ENCODE data around the gene SHROOM2.

The SHROOM2 gene

DNA sequence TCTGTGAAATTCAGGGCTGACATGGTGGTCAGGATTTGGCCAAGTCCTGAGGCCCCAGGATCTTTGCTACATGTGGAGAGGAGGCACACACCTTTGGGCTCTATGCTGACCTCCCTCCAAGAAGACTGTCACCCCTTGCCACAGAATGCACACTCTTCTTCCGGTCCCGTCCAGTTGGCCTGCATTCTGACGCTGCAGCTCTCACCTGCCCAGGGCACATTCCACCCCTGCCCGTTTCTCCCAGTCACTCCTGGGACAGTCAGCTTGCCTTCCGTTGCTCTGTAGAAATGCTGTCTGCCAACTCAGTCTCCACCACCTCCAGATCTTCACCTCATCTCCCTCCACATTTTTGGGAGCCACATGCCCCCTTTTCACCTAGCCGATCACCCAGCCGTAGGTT, 76.7 kb downstream of the SHROOM2 start:
- H3K9ac ChIP-seq (ENCODE audit: low read length), result no peak overlapping the region
- no peaks in the 10 kb centered on the region for H3K4me1 ChIP-seq (ENCODE audit: control insufficient read depth, insufficient read depth, low read length)
- H3K27ac ChIP-seq (ENCODE audit: low read depth, low read length), result no peak overlapping the region
- H3K4me3 ChIP-seq (ENCODE audit: low read length), result no peak overlapping the region
- no peaks in the 10 kb centered on the region for H3K36me3 ChIP-seq (ENCODE audit: control insufficient read depth, insufficient read depth, low read length)
- H3K27me3 ChIP-seq (ENCODE audit: control insufficient read depth, insufficient read depth, low read length), result no peaks in the 10 kb centered on the region

DNA sequence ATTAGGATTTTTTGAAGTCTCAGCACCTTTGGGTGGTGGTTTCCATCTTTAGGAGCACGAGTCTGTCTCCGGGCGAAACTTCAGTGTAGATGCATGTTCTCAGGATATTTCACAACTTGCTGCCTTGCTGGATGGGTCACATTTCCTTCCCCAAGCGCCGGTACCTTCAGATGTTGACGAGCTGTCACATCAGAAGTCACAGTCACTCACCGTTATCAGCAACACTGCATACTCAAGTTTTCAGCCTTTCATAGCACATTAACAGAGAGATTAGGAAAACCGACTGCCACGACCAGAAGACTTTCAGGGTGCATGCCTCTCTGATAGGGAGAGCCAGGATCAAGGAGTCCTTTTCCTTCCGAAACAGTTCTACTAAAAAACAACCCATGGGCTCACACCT, 77.8 kb downstream of the SHROOM2 start:
- Histone ChIP-seq H3K9ac (ENCODE audit: low read length) (no peak overlapping the region), H3K27me3 (ENCODE audit: control insufficient read depth, insufficient read depth, low read length) (no peaks in the 10 kb centered on the region), H3K4me3 (ENCODE audit: low read length) (no peak overlapping the region), H3K4me1 (ENCODE audit: control insufficient read depth, insufficient read depth, low read length) (no peaks in the 10 kb centered on the region), H3K27ac (ENCODE audit: low read depth, low read length) (no peak overlapping the region), H3K36me3 (ENCODE audit: control insufficient read depth, insufficient read depth, low read length) (no peaks in the 10 kb centered on the region)

DNA sequence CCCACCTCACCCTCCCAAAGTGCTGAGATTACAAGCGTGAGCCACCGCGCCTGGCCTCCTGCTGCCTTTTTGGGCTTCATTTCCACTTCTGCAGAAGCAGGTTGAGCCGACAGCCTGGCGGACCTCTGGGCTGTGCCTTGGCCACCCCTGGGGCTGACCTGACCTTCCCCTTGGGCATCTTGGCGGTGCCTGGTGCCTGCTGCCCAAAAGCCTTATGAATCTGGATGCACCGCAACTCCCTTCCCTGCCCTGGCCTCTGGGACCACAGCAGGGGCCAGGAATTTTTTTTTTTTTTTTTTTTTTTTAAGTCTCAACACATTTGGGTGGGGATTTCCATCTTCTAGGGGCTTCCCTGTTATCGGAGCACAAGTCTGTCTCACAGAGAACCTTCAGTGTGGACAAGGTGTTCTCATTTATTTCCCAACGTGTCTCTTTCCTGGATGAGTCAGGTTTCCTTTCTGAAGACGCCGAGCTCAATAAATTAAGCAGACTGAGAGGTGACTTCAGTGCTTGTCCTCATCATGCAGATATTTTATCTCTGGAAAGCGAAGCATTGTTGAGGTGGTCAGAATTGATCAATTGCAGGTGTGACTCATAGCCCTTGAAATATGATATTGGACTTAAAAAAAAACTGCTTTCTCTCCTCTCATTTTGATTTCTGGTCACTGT, 79.7 kb downstream of the SHROOM2 start:
- Histone ChIP-seq H3K36me3 (ENCODE audit: control insufficient read depth, insufficient read depth, low read length) (no peaks in the 10 kb centered on the region), H3K4me1 (ENCODE audit: control insufficient read depth, insufficient read depth, low read length) (no peaks in the 10 kb centered on the region), H3K27me3 (ENCODE audit: control insufficient read depth, insufficient read depth, low read length) (no peaks in the 10 kb centered on the region), H3K4me3 (ENCODE audit: low read length) (no peak overlapping the region), H3K27ac (ENCODE audit: low read depth, low read length) (no peak overlapping the region), H3K9ac (ENCODE audit: low read length) (no peak overlapping the region)

DNA sequence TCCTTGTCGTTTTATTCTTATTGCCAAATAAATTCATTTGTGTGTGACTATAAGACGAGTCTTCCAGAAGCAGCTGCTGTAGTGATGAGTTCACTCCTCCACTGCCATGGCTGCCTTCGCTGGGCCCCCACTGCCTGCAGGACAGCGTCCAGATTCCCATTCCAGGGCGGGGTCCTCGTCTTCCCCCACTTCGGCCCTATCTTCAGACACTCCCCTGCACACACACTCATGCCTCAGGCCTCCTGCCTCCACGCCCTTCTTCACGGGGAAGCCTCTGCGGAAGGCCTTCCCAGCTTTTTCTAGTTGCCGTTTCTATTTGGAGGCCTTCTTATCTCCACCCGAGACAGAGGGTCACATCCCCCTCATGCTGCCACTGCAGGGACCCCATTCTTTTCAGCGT, 80.4 kb downstream of the SHROOM2 start:
- no peaks in the 10 kb centered on the region for H3K36me3 ChIP-seq (ENCODE audit: control insufficient read depth, insufficient read depth, low read length)
- no peaks in the 10 kb centered on the region for H3K4me1 ChIP-seq (ENCODE audit: control insufficient read depth, insufficient read depth, low read length)
- H3K9ac ChIP-seq (ENCODE audit: low read length), result no peak overlapping the region
- no peaks in the 10 kb centered on the region for H3K27me3 ChIP-seq (ENCODE audit: control insufficient read depth, insufficient read depth, low read length)
- H3K4me3 ChIP-seq (ENCODE audit: low read length), result no peak overlapping the region
- H3K27ac ChIP-seq (ENCODE audit: low read depth, low read length), result no peak overlapping the region

DNA sequence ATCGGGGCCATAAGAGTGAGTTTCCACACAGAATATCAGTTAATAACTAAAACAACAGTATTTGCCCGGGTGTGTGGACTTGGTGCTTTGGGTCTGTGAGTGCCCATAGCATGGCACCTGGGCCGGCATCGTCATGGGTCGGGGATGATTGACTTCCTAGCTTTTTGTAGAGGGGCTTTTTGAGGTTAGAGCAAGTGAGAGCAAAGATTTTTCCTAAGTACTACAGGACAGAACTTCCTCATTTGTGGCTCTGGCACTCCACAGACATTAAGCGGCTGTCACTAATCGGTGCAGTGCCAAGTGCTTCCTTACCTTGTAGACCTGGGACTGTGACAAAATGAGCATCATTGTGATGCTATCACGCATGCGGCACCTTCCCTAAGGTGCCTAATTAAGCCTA, 81.0 kb downstream of the SHROOM2 start:
- H3K27me3 ChIP-seq (ENCODE audit: control insufficient read depth, insufficient read depth, low read length), result no peaks in the 10 kb centered on the region
- H3K4me1 ChIP-seq (ENCODE audit: control insufficient read depth, insufficient read depth, low read length), result no peaks in the 10 kb centered on the region
- no peak overlapping the region for H3K9ac ChIP-seq (ENCODE audit: low read length)
- no peak overlapping the region for H3K4me3 ChIP-seq (ENCODE audit: low read length)
- no peak overlapping the region for H3K27ac ChIP-seq (ENCODE audit: low read depth, low read length)
- no peaks in the 10 kb centered on the region for H3K36me3 ChIP-seq (ENCODE audit: control insufficient read depth, insufficient read depth, low read length)

DNA sequence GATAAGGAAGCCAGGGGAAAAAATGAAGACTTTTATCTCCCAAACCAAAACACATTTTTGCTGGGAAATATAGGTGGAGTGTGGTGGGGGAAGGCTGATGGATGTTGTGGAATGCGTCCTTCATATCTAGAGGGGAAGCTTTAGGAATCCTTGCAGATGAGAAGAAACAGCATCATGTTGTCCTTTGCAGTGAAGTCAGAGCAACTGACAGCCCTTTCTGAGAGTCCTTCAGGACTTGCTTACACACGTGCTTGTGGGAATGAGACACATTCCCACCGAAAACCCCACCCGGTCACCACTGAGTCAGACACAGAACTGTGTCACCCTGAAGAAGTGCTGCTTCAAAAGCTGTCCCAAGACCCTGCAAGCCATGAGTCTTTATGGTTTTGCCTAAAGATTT, 81.5 kb downstream of the SHROOM2 start:
- H3K36me3 ChIP-seq (ENCODE audit: control insufficient read depth, insufficient read depth, low read length), result no peaks in the 10 kb centered on the region
- no peak overlapping the region for H3K9ac ChIP-seq (ENCODE audit: low read length)
- H3K4me1 ChIP-seq (ENCODE audit: control insufficient read depth, insufficient read depth, low read length), result no peaks in the 10 kb centered on the region
- no peaks in the 10 kb centered on the region for H3K27me3 ChIP-seq (ENCODE audit: control insufficient read depth, insufficient read depth, low read length)
- H3K27ac ChIP-seq (ENCODE audit: low read depth, low read length), result no peak overlapping the region
- no peak overlapping the region for H3K4me3 ChIP-seq (ENCODE audit: low read length)

DNA sequence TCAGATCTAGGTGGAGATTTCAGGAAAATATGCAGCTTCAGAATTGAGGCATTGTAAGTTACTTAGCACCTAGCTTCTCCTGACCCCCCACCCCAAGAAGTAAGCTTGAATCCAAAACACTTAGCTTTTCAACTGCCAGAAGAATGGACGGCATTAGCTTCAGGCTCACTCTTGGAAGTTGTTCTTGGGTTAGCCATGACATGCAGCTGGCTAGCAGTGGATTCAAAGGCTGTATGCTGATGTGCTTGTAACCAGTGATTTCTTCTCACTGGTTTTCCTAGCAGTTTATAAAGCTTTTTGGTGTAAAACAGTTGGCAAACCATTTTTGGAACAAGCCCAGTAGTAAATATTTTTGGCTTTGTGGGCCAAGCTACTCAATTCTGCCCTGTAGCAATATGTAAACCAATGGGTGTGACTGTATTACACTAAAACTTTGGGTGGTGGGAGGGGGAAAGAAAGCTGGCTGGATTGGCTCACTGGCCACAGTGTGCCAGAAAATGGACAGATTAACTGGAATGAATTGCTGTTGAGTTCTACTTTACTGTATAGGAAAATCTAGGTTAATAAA, 85.6 kb downstream of the SHROOM2 start:
- Histone ChIP-seq H3K4me3 (ENCODE audit: low read length) (no peak overlapping the region), H3K4me1 (ENCODE audit: control insufficient read depth, insufficient read depth, low read length) (no peaks in the 10 kb centered on the region), H3K27ac (ENCODE audit: low read depth, low read length) (no peak overlapping the region), H3K9ac (ENCODE audit: low read length) (no peak overlapping the region), H3K36me3 (ENCODE audit: control insufficient read depth, insufficient read depth, low read length) (no peaks in the 10 kb centered on the region), H3K27me3 (ENCODE audit: control insufficient read depth, insufficient read depth, low read length) (no peaks in the 10 kb centered on the region)

DNA sequence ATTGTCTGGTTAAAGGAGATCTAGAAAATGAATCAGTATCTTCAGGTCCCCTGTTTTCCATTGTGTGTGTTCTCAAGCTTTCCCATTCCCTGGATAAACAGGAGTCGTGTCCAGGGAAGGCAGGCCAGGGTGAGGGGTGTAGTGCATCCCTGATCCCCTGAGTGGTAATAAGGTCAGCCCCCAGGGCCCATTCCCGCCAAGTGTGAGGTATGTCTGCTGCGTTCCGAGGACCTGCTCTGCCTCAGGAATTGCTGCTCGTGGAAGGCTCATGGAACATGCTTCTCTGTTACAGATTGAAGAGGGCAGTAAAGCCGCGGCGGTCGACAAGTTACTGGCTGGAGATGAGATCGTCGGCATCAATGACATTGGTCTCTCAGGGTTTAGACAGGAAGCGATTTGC, 87.1 kb downstream of the SHROOM2 start:
- H3K4me3 ChIP-seq (ENCODE audit: low read length), result no peak overlapping the region
- H3K36me3 ChIP-seq (ENCODE audit: control insufficient read depth, insufficient read depth, low read length), result no peaks in the 10 kb centered on the region
- no peak overlapping the region for H3K27ac ChIP-seq (ENCODE audit: low read depth, low read length)
- no peak overlapping the region for H3K9ac ChIP-seq (ENCODE audit: low read length)
- no peaks in the 10 kb centered on the region for H3K4me1 ChIP-seq (ENCODE audit: control insufficient read depth, insufficient read depth, low read length)
- no peaks in the 10 kb centered on the region for H3K27me3 ChIP-seq (ENCODE audit: control insufficient read depth, insufficient read depth, low read length)

DNA sequence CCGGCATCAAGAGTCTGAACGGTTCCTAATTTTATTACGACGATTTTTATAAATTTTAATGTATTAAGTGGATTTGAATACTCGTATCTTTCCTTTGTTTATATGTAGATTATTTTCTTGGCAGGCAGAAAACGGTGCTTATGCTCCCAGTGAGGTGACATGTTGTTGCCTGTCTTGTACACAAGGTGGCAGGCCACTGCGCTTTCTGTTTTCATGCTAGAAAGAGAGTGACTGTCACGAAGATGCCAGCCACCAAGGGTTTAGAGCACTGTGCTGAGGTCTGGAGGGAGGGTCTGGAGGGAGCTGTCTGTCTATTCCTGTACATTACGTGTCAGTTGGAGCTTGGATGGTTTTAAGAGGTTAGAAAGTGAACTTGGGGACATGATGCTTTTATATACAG, 87.7 kb downstream of the SHROOM2 start:
- no peaks in the 10 kb centered on the region for H3K4me1 ChIP-seq (ENCODE audit: control insufficient read depth, insufficient read depth, low read length)
- H3K4me3 ChIP-seq (ENCODE audit: low read length), result no peak overlapping the region
- no peak overlapping the region for H3K27ac ChIP-seq (ENCODE audit: low read depth, low read length)
- no peaks in the 10 kb centered on the region for H3K27me3 ChIP-seq (ENCODE audit: control insufficient read depth, insufficient read depth, low read length)
- no peak overlapping the region for H3K9ac ChIP-seq (ENCODE audit: low read length)
- H3K36me3 ChIP-seq (ENCODE audit: control insufficient read depth, insufficient read depth, low read length), result no peaks in the 10 kb centered on the region

DNA sequence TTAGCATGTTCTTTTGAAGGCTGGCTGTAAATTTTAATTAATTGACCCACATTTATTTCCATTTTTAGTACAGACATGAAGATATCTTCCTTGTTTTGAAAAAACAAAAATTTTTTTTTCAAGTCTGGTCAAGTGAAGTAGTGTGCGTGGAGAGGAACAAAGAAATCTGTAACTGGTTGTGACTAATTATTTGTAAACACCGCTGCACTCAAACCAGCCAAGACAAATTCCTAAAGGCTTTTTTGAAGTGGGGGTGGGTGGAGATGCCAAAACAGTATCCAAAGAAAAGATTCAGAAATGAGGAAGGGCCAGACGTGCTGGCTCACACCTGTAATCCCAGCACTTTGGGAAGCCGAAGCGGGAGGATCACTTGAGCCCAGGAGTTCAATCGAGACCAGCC, 88.3 kb downstream of the SHROOM2 start:
- H3K9ac ChIP-seq (ENCODE audit: low read length), result no peak overlapping the region
- no peak overlapping the region for H3K4me3 ChIP-seq (ENCODE audit: low read length)
- H3K27me3 ChIP-seq (ENCODE audit: control insufficient read depth, insufficient read depth, low read length), result no peaks in the 10 kb centered on the region
- no peak overlapping the region for H3K27ac ChIP-seq (ENCODE audit: low read depth, low read length)
- H3K36me3 ChIP-seq (ENCODE audit: control insufficient read depth, insufficient read depth, low read length), result no peaks in the 10 kb centered on the region
- H3K4me1 ChIP-seq (ENCODE audit: control insufficient read depth, insufficient read depth, low read length), result no peaks in the 10 kb centered on the region

DNA sequence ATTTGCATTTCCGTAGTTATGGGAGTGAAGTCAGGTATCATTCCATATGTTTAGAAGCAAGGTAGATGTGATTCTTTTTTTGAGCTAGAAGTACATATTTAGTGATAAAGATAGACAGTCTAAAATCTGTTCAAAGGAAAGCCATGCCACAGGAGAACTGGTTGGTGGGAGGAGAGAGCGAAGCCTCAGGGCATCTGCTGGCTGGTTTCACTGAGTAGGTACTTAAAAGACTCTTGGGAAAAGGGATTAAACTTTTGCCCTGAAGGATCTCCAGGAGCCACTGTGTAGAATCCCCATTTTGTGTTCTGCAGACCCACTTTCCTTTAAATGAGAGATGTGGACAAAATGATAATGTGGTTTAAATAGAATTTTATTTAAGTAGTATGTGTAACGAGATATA, 89.6 kb downstream of the SHROOM2 start:
- no peak overlapping the region for H3K9ac ChIP-seq (ENCODE audit: low read length)
- H3K4me1 ChIP-seq (ENCODE audit: control insufficient read depth, insufficient read depth, low read length), result no peaks in the 10 kb centered on the region
- no peaks in the 10 kb centered on the region for H3K27me3 ChIP-seq (ENCODE audit: control insufficient read depth, insufficient read depth, low read length)
- no peaks in the 10 kb centered on the region for H3K36me3 ChIP-seq (ENCODE audit: control insufficient read depth, insufficient read depth, low read length)
- no peak overlapping the region for H3K27ac ChIP-seq (ENCODE audit: low read depth, low read length)
- no peak overlapping the region for H3K4me3 ChIP-seq (ENCODE audit: low read length)

DNA sequence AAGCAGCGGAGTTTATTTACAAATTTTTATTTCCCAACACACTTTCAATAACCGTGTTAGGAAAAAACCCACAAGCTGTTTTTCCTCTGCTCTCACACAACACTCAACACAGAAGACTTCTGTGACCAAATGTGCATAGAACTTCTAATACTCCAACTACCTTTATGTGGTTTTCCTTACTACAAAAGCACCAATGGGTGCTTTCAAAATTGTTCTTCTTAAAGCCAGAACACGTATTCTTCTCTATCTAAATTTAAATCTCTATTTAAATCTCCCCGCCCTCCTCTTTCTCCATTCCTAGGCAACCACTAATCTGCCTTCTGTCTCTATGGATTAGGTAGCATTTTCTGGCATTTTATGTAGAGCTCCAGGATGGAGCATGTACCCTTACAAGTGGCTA, 90.0 kb downstream of the SHROOM2 start:
- no peak overlapping the region for H3K9ac ChIP-seq (ENCODE audit: low read length)
- no peaks in the 10 kb centered on the region for H3K27me3 ChIP-seq (ENCODE audit: control insufficient read depth, insufficient read depth, low read length)
- H3K36me3 ChIP-seq (ENCODE audit: control insufficient read depth, insufficient read depth, low read length), result no peaks in the 10 kb centered on the region
- no peak overlapping the region for H3K4me3 ChIP-seq (ENCODE audit: low read length)
- H3K4me1 ChIP-seq (ENCODE audit: control insufficient read depth, insufficient read depth, low read length), result no peaks in the 10 kb centered on the region
- no peak overlapping the region for H3K27ac ChIP-seq (ENCODE audit: low read depth, low read length)

DNA sequence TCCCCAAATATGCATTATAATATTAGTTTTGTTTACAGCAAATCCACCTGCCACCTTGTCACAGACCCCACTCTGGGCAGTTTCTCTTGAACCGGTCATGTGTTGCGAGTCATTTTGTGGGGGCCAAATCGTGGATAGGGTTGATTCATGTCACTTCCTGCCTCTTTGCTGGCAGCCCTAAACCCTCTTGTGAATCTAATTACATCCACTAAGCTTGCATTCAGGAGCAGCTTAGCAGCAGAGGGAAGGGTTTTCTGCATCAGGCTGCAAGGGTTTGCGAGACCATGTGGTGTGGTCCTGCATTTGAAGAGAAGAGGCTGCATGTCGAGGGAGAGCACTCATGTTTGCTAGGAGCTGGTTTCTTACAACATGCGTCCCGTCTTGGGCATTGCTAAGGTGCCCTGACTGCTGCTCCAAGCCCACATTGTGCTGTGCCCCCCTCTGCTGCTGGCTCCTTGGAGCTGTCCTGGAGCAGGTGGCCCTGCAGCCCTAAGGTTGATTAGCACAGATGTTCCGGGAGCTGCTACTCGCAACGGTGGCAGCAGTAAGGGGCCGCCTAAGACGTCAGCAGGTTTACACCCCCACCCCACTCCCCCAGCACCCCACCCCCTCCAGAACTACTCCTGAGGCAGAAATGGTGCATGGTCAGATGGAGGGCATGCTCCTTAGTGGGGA, 92.1 kb downstream of the SHROOM2 start:
- H3K9ac ChIP-seq (ENCODE audit: low read length), result no peak overlapping the region
- no peak overlapping the region for H3K4me3 ChIP-seq (ENCODE audit: low read length)
- H3K27ac ChIP-seq (ENCODE audit: low read depth, low read length), result no peak overlapping the region
- H3K27me3 ChIP-seq (ENCODE audit: control insufficient read depth, insufficient read depth, low read length), result no peaks in the 10 kb centered on the region
- no peaks in the 10 kb centered on the region for H3K4me1 ChIP-seq (ENCODE audit: control insufficient read depth, insufficient read depth, low read length)
- no peaks in the 10 kb centered on the region for H3K36me3 ChIP-seq (ENCODE audit: control insufficient read depth, insufficient read depth, low read length)
